AG08396 (cell line): ENCODE measurements around the gene NR6A1.

ENCODE experiments used
- DNase-seq: peaks from one replicate; pipeline ENCODE4 v3.0.0; 2012; ENCODE audit warnings: low spot score, mixed read lengths

The NR6A1 gene

GRCh38 chr9:124526174-124526573, 244.9 kb downstream of the NR6A1 start:
- DNase-seq, result no peak

DNA sequence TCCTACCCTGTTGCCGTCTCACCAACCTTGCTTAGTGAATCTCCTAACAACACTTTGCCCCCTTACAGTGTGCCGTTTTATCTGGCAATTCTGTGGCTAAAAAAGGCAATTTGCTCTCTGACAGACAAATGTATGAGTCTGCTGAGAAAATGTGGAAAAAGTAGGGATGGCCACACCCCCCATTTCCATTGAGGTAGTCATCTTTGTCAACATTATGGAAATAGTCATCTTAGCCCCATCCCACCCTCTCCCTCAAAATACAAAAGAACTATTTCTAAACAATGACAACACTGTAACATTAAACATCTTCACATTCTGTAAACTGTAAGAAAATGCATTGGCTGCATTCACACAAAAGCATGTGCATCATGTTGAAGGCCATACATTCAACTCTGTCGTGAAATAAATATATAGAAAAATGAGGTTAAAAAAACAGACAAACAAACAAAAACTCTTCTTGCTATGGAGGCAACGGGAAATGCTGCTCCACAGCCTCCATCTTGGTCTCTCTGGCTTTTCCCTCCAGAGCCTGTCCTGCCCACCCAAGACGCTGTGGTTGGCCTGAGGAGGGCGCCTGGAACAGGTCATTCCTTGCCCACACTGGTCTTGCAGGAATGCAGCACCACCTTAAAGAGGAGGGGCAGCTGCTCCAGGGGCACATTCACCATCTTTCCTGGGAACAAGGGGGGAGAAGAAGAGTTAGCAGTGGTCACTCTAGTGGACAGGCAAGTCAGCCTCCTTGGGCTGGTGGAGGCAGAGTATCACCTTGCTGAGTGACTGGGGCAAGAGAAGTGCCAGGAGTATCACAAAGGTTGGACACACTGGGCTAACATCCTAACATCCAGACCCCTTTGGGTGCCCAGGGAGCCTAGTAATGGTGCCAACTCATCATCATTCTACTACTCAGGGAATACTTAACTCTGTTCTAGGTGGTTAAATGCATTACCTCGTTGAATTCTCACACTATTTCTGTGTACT, 248.7 kb downstream of the NR6A1 start:
- no peak for DNase-seq

DNA sequence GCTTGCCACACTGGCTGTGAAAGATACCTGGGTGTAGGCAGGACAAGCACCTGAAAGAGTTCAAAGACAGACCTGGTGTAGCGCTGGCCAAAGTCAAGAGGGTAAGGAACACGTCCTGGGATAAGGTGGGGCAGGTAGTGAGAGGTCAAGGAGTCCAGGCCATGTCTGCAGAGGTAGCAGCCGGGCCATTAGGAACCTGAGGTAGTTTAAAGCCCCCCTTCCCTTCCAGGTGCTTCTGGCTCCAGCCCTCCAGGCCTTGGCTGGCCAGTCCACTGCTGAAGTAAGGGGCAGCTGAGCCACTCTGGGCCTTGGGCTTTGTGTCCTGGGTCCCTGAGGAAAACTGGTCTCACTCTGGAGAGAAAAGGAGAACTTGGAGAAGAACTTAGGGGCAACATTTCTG, 250.0 kb downstream of the NR6A1 start:
- no peak for DNase-seq

- DNase-seq, result no peak
Measured at GRCh38 chr9:124520206-124520596, 250.9 kb downstream of the NR6A1 start.

- DNase-seq, result no peak
Measured at GRCh38 chr9:124518116-124518515, 253.0 kb downstream of the NR6A1 start.

DNA sequence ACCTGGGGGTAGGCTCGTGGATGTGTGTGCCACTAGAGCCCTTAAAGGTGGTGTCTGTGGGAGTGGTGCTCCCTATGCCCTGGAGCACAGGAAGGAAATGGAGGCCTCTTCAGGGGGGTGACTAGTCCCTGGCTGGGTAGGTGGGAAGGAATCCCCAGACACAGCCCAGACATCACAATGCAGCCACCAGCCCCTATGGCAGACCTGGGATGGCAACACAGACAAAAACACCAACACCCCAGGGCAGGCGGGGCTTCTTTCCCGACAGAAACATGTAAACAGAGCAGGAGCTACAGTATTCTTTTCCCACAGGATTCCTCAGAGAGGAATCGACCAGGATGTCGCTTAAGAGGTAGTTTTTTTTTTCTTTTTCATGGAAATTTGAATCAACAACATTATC, 253.5 kb downstream of the NR6A1 start:
- no peak for DNase-seq

GRCh38 chr9:124514874-124515273, 256.2 kb downstream of the NR6A1 start:
- DNase-seq, result no peak

GRCh38 chr9:124514125-124514524, 257.0 kb downstream of the NR6A1 start:
- no peak for DNase-seq

- no peak for DNase-seq
Measured at GRCh38 chr9:124513376-124513994, 257.6 kb downstream of the NR6A1 start.

DNA sequence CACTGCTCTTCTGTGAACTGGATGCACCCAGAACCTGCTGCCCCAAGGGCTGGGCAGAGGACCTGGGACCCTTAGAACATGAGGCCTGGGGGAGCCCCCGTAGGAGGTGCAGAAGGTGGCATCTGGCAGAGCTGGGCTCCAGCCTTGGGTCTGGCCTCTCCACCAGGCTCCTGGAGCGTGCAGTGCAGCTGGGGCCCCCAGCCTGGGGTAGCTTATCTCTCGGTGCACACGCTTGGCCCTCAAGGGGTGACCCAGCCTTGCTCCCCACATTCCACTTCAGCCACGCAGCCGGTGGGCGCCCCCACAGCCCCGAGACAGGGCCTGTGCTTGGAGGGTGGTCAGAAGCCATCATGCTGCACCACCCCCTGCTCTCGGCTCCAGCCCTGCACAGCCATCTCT, 258.3 kb downstream of the NR6A1 start:
- DNase-seq, result no peak

- DNase-seq, result no peak
Measured at GRCh38 chr9:124511891-124512805, 259.0 kb downstream of the NR6A1 start.

- DNase-seq, result no peak
Measured at GRCh38 chr9:124511426-124511840, 259.7 kb downstream of the NR6A1 start.

GRCh38 chr9:124510650-124511425, 260.3 kb downstream of the NR6A1 start:
- no peak for DNase-seq

GRCh38 chr9:124507880-124508423, 263.2 kb downstream of the NR6A1 start:
- no peak for DNase-seq

DNA sequence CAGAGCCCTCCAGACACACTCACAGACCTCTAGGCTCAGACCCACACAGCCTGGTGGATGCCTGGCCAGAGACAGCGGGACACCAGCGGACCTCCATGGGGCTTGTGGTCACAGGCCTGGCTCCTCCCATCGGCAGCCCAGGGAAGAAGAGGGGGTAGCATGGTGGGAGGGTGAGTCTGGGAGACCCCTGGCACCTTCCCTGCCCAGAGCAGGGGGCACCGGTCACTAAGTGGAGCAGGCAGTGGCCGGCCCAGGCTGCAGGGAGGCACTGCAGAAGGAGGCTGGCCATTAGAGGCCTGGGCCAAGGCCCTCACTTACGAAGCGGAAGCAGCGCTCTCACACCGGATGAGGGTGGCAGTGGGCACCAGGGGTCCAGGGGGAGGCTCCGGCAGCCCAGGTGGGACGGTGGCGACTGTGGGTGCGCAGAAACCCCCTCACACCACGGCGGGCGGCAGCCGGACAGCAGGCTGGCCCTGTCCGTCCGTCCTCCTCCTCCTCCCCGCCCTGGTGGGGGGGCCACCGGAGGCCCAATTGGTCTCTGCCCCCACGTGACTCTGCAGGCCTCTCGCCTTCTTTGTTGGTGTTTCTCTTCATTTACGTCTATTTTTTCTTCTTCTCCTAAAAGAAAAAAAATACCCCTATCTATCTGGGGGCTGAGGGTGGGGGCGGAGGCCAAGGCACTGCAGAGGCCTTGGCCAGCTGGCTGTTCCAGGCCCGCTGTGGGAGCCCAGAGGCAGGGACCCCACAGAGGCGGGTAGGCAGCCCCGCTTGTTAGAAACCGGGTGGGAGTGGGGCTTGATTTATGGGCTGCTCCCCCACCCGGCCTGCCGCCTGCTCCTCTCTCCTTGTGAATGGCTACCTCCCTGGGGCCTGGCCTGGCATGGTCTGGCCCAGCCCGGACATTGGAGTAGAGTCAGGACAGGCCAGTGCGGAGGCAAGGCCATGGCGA, 263.9 kb downstream of the NR6A1 start, which contains the start of gene NR5A1:
Gene NR5A1 (minus strand): TSS at position 469 of the 949 bp plus-strand sequence. CDS start 4,004 bp downstream, outside the sequence.
- DNase-seq, result no peak

- no peak for DNase-seq
Measured at GRCh38 chr9:124506433-124506832, 264.7 kb downstream of the NR6A1 start.

DNA sequence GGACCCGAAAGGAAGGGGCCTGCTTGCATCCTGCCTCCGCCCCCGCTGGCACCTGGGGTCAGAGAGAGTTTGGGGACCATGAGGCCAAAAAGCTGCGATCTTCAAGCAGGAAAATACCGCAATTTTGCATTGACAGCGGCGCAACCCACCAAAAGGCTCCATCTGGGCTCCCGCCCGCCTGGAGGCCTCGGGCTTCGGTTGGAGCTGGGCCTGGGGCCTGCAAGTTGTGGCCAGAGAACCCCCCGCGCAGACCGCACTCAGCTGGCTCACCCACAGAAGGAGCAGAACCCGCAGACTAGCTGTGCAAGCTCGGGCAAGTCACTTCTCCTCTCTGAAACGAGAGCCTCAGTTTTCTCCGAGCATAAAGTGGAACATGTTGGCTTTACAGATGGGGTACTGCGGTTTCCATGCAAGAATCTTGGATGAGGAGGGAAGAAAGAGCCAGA, 265.2 kb downstream of the NR6A1 start:
- DNase-seq, result no peak

- no peak for DNase-seq
Measured at GRCh38 chr9:124505006-124505900, 265.9 kb downstream of the NR6A1 start.

GRCh38 chr9:124504530-124505005, 266.5 kb downstream of the NR6A1 start:
- DNase-seq, result no peak
